ENCODE data around the gene ESYT1.

Gene ESYT1

GRCh38 chr12:56159482-56160192 is 31.6 kb downstream of the ESYT1 start:
- Histone ChIP-seq H3K36me3 (ENCODE audit: control insufficient read depth in 1 of 2, insufficient read depth in 2 of 2, low read depth in 1 of 2, low read length in 2 of 2) (peaks cover 57 to 66% of the 10 kb centered on the region in 2 experiments), H3K4ac (ENCODE audit: low read depth in 1 of 2, low read length in 2 of 2) (no peak overlapping the region), H3K9ac (ENCODE audit: low read length) (peak overlapping the region; percentile 99), H2BK15ac (ENCODE audit: low read depth, poor library complexity, severe bottlenecking) (no peak overlapping the region), H2AFZ (ENCODE audit: low read depth, low read length) (no peak overlapping the region), H2AK5ac (ENCODE audit: low read length, severe bottlenecking) (peak overlapping the region; percentile 17), H3K79me1 (replicated peaks; ENCODE audit: low read length, poor library complexity, severe bottlenecking) (peaks cover 5% of the 10 kb centered on the region), H3K9me3 (ENCODE audit: control insufficient read depth, low read length) (no peaks in the 10 kb centered on the region), H2BK5ac (ENCODE audit: low read depth, low read length, poor library complexity, severe bottlenecking) (no peak overlapping the region), H2BK12ac (ENCODE audit: low read length in 2 of 2) (no peak overlapping the region), H3K4me3 (ENCODE audit: insufficient read depth in 1 of 2, low read depth in 1 of 2, low read length in 2 of 2) (peak overlapping the region; percentile 83 to 95), H3K27ac (ENCODE audit: low read length, poor library complexity, severe bottlenecking) (peak overlapping the region; percentile 97), H3K23ac (ENCODE audit: low read length in 2 of 2) (no peak overlapping the region), H3K14ac (ENCODE audit: low read length in 2 of 2) (peak overlapping the region in 1 of 2 experiments; percentile 26), H3K4me1 (ENCODE audit: control insufficient read depth, insufficient read depth, low read depth, low read length) (peaks cover 23% of the 10 kb centered on the region), H3K18ac (ENCODE audit: low read depth in 1 of 2, low read length in 2 of 2) (no peak overlapping the region), H3K4me2 (ENCODE audit: low read length, poor library complexity, severe bottlenecking) (peak overlapping the region; percentile 79), H2BK120ac (ENCODE audit: low read depth, low read length) (no peak overlapping the region), H3K27me3 (ENCODE audit: control insufficient read depth in 1 of 2, insufficient read depth in 1 of 2, low read length in 2 of 2) (no peaks in the 10 kb centered on the region), H4K91ac (ENCODE audit: low read length) (no peak overlapping the region), H4K8ac (ENCODE audit: low read length) (no peak overlapping the region)
- DNase-seq = no peak
- 61% methylated on average over 8 of the region's 8 CpGs for WGBS

DNA sequence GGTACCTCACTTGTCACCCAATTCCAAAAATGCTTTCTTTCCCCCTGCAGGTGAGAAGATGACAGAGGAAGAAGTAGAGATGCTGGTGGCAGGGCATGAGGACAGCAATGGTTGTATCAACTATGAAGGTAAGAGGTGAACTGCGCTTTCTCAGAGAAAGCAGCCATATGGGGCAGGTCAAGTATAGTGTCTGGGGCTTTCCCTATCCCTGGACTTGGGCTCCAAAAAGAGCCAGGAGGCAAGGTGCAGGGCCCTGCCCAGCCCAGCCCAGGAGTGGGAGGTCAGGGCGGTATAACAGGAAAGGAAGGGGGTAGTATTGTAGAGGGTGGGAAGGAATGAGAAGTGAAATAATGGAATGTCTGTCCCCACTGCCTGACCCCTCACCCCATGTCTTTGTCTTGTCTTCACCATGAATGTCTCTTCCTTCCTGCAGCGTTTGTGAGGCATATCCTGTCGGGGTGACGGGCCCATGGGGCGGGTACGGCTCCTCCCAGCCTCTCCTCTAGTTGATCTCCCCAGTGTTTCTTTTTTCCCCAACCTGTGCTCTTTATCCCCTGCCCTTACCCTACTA is 32.2 kb downstream of the ESYT1 start:
- H2AK5ac ChIP-seq (ENCODE audit: low read length, severe bottlenecking) = peak overlapping the region; percentile 17
- no peak overlapping the region for H4K91ac ChIP-seq (ENCODE audit: low read length)
- H2BK15ac ChIP-seq (ENCODE audit: low read depth, poor library complexity, severe bottlenecking) = no peak overlapping the region
- no peak overlapping the region for H2BK12ac ChIP-seq (ENCODE audit: low read length in 2 of 2)
- H3K4me2 ChIP-seq (ENCODE audit: low read length, poor library complexity, severe bottlenecking) = peak overlapping the region; percentile 79
- H3K4me3 ChIP-seq (ENCODE audit: insufficient read depth in 1 of 2, low read depth in 1 of 2, low read length in 2 of 2) = peak overlapping the region; percentile 58 to 95
- peaks cover 61 to 65% of the 10 kb centered on the region in 2 experiments for H3K36me3 ChIP-seq (ENCODE audit: control insufficient read depth in 1 of 2, insufficient read depth in 2 of 2, low read depth in 1 of 2, low read length in 2 of 2)
- peaks cover 24% of the 10 kb centered on the region for H3K4me1 ChIP-seq (ENCODE audit: control insufficient read depth, insufficient read depth, low read depth, low read length)
- WGBS = 22% methylated on average over 5 of the region's 7 CpGs
- H3K14ac ChIP-seq (ENCODE audit: low read length in 2 of 2) = peak overlapping the region in 1 of 2 experiments; percentile 26
- H3K4ac ChIP-seq (ENCODE audit: low read depth in 1 of 2, low read length in 2 of 2) = peak overlapping the region in 1 of 2 experiments; percentile 37
- no peaks in the 10 kb centered on the region for H3K27me3 ChIP-seq (ENCODE audit: control insufficient read depth in 1 of 2, insufficient read depth in 1 of 2, low read length in 2 of 2)
- no peak overlapping the region for H2BK5ac ChIP-seq (ENCODE audit: low read depth, low read length, poor library complexity, severe bottlenecking)
- H3K9me3 ChIP-seq (ENCODE audit: control insufficient read depth, low read length) = no peaks in the 10 kb centered on the region
- no peak overlapping the region for H2AFZ ChIP-seq (ENCODE audit: low read depth, low read length)
- peaks cover 3% of the 10 kb centered on the region for H3K79me1 ChIP-seq (replicated peaks; ENCODE audit: low read length, poor library complexity, severe bottlenecking)
- H4K8ac ChIP-seq (ENCODE audit: low read length) = no peak overlapping the region
- H3K18ac ChIP-seq (ENCODE audit: low read depth in 1 of 2, low read length in 2 of 2) = peak overlapping the region in 1 of 2 experiments; percentile 5
- H3K9ac ChIP-seq (ENCODE audit: low read length) = peak overlapping the region; percentile 99
- peak overlapping the region in 1 of 2 experiments; percentile 54 for H3K23ac ChIP-seq (ENCODE audit: low read length in 2 of 2)
- peak; percentile 43 for DNase-seq
- H2BK120ac ChIP-seq (ENCODE audit: low read depth, low read length) = no peak overlapping the region
- H3K27ac ChIP-seq (ENCODE audit: low read length, poor library complexity, severe bottlenecking) = peak overlapping the region; percentile 97

DNA sequence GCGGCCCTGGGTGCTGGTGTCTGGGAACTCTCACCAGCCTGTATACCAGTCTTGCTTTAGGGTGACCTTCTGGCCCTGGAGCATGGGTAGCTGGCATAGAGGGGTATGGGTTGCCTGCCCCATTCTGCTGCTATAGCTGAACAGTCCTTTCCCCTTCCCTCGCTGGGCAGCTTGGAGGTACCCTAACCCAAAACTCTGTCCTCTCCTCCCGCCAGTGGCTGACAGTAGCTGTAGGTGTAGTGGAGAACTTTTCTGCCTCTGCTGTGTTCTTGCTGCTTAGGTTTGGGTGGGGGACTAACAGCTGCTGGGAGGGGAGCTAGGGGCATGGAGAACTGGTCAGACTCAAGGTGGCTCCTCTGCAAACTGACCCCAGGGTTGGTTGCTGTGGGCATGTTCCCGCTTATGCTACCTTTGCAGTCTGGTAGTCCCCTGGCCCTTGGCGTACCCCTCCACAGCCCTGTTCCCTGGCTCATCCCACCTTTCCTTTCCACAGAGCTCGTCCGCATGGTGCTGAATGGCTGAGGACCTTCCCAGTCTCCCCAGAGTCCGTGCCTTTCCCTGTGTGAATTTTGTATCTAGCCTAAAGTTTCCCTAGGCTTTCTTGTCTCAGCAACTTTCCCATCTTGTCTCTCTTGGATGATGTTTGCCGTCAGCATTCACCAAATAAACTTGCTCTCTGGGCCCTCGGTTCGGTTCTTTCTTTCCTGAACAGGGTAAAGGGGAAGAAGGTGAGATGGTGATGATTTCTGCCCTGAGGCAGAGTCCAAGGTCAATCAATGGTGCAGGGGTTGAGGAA is 33.0 kb downstream of the ESYT1 start:
- H3K14ac ChIP-seq (ENCODE audit: low read length in 2 of 2) = peak overlapping the region in 1 of 2 experiments; percentile 23
- H2BK12ac ChIP-seq (ENCODE audit: low read length in 2 of 2) = no peak overlapping the region
- H3K4ac ChIP-seq (ENCODE audit: low read depth in 1 of 2, low read length in 2 of 2) = no peak overlapping the region
- H3K4me3 ChIP-seq (ENCODE audit: insufficient read depth in 1 of 2, low read depth in 1 of 2, low read length in 2 of 2) = peak overlapping the region; percentile 58 to 95
- H3K9me3 ChIP-seq (ENCODE audit: control insufficient read depth, low read length) = no peaks in the 10 kb centered on the region
- 89% methylated on average over 9 of the region's 11 CpGs for WGBS
- H2BK120ac ChIP-seq (ENCODE audit: low read depth, low read length) = no peak overlapping the region
- H2BK15ac ChIP-seq (ENCODE audit: low read depth, poor library complexity, severe bottlenecking) = no peak overlapping the region
- H3K27ac ChIP-seq (ENCODE audit: low read length, poor library complexity, severe bottlenecking) = peak overlapping the region; percentile 97
- no peak overlapping the region for H2AK5ac ChIP-seq (ENCODE audit: low read length, severe bottlenecking)
- no peak overlapping the region for H3K18ac ChIP-seq (ENCODE audit: low read depth in 1 of 2, low read length in 2 of 2)
- H4K8ac ChIP-seq (ENCODE audit: low read length) = no peak overlapping the region
- H4K91ac ChIP-seq (ENCODE audit: low read length) = no peak overlapping the region
- H3K9ac ChIP-seq (ENCODE audit: low read length) = peak overlapping the region; percentile 99
- H2BK5ac ChIP-seq (ENCODE audit: low read depth, low read length, poor library complexity, severe bottlenecking) = no peak overlapping the region
- H3K27me3 ChIP-seq (ENCODE audit: control insufficient read depth in 1 of 2, insufficient read depth in 1 of 2, low read length in 2 of 2) = no peaks in the 10 kb centered on the region
- H3K36me3 ChIP-seq (ENCODE audit: control insufficient read depth in 1 of 2, insufficient read depth in 2 of 2, low read depth in 1 of 2, low read length in 2 of 2) = peaks cover 57 to 66% of the 10 kb centered on the region in 2 experiments
- H3K79me1 ChIP-seq (replicated peaks; ENCODE audit: low read length, poor library complexity, severe bottlenecking) = no peaks in the 10 kb centered on the region
- peak overlapping the region in 1 of 2 experiments; percentile 10 for H3K23ac ChIP-seq (ENCODE audit: low read length in 2 of 2)
- peaks cover 26% of the 10 kb centered on the region for H3K4me1 ChIP-seq (ENCODE audit: control insufficient read depth, insufficient read depth, low read depth, low read length)
- H2AFZ ChIP-seq (ENCODE audit: low read depth, low read length) = no peak overlapping the region
- peak overlapping the region; percentile 79 for H3K4me2 ChIP-seq (ENCODE audit: low read length, poor library complexity, severe bottlenecking)
- no peak for DNase-seq
